HG03520 (cell line): Measurements from ENCODE around the gene RHPN2.
"Not testable (repeated sequence)": the region's sequence is repeated elsewhere in the genome, so short reads cannot be mapped to it uniquely, and the experiment has no call there.

Experiments used
- ATAC-seq: cut with Tn5 transposase; IDR thresholded peaks from one replicate; pipeline ENCODE4 v1.9.1; 2021; ENCODE audit warnings: mild to moderate bottlenecking, moderate library complexity; ENCODE audit not compliant: unreplicated experiment

Gene RHPN2

DNA sequence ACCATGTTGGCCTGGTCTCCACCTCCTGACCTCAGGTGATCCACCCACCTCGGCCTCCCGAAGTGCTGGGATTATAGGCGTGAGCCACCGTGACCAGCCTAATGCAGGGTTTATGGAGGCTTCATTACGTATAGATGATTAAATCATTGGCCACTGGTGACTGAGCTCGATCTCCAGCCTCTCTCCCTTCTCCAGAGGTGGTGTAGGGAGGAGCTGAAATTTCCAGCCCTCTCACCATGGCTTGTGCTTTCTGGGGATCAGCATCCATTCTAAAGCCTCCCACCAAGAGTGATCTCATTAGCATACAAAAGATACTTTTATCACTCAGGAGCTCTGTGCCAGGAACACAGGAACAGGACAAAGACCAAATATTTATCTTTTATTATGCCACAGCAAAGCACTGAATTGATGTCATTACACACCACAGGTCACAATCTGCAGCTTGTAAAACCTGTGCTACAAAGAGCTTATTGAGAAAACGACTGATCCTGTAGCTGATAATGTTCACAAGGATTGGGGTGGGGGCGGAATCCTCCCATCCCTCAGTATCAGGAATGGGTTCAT lies 32.4 kb downstream of the RHPN2 start:
- ATAC-seq = no peak

DNA sequence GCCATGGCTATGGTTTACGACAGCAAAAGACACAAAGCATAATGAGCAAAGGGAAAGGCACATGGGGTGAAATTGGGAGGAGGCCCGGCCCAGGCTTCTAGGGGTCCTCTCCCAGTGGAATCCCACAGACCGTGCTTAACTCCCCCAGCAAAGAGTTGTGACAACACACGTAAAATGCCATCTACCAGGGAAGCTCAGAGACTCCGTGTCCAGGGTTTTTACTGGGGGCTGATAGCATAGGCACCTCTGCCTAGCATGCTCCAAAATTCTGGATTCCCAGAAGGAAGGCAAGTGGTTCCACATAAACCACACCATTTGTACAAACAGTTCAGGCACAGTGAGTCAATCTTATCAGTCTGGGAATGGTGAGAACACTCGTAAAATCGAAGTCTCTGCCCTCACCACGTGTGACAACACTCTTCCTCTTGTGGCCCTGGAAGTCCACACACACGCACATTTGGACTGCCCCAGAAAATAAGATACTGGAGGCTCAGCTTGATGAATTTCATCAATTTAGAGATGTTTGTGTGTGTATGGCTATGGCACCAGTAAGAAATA lies 34.9 kb downstream of the RHPN2 start:
- no peak for ATAC-seq

DNA sequence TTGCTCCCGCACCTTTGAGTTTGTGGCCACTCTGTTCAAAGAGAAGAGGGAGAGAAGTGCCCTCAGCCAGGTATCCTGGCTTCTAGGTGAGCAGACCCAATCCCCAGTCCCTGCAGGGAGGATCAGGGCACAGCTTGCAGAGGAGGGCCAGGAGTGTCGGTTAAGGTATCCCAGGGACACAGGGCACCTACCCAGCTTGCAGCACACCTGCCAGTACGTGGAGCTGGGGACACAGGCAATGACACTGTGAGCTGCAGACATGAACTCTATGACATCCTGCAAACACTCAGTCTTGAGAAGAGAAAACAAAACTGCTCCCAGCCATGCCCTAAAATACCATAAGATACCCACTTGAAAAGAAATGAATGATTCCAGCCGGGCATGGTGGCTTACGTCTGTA lies 38.1 kb downstream of the RHPN2 start:
- not testable (repeated sequence) for ATAC-seq

DNA sequence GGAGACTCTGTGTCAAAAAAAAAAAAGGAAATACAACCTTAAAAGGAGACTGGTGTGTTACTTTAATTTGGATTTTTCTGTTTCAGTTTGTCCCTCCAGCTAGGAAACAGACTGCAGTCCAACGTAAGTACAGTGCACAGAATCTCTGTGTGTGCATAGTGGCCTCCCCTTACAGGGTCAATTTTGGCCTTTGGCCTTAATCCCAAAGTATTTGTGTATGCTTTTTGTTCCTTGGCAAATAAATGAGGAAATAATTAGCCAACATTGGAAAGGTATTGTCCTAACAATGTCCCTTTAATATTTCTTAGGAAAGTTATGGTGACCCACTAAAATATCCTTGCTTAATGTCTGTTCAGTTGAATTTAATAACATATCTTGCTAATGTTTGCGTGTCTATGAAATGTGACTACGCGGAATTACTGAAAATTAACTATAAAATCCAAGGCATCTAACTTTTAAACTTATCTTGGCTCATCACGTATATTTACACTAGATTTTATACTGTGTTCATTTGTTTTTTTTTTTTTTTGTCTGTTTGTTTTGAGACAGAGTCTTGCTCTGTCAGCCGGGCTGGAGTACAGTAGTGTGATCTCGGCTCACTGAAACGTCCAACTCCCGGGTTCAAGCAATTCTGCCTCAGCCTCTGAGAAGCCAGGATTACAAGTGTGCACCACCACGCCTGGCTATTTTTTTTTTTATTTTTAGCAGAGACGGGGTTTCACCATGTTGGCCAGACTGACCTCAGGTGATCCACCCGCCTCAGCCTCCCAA lies 39.0 kb downstream of the RHPN2 start:
- not testable (repeated sequence) for ATAC-seq

DNA sequence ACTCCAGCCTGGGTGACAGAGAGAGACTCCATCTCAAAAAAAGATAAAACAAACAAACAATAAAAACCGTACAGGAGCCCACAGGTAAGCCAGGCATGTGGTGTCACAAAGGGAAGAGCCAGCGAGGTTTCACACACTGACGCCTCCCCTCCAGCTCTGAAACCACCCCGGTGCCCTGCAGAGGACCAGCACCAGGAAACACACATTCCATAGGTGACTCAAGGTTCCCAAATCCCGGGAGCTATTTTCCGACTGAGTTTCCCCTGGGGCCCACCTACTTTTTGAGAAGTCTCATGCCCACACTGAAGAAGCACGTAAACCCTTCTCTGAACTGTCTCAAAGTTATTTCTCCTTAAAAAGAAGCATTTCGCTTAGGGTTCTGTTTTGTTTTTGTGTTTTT lies 40.3 kb downstream of the RHPN2 start:
- ATAC-seq = no peak

DNA sequence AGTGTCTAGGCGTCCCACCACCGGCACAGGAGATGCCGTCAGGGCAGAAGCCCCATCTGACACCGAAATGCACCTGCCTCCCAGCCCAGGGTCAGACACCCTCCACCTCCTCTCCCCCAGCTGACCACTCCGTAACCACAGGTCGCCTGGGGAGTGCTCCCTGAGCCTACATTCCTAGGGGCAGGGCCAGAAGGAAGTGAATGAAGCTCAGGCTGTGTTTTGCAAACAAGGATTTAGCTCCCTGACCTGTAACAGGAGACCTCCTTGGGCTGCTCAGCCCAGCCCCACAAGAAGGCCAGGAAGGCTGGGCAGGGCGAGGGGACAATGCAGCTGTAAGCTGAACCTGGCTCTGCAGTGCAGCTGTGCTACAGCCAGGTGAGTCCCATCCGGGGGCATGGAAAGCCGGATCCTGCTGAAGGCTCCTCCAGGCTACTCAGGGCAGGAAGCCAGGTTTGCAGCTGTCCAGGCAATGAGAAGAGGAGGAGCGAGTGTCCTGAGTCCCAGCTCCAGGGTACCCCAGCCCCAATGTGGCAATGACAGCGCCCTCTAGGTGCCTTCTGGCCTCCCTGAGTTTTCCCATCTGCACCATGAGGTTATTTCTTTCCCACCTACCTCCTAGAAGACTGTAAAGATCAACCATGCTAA lies 42.1 kb downstream of the RHPN2 start:
- ATAC-seq = no peak

DNA sequence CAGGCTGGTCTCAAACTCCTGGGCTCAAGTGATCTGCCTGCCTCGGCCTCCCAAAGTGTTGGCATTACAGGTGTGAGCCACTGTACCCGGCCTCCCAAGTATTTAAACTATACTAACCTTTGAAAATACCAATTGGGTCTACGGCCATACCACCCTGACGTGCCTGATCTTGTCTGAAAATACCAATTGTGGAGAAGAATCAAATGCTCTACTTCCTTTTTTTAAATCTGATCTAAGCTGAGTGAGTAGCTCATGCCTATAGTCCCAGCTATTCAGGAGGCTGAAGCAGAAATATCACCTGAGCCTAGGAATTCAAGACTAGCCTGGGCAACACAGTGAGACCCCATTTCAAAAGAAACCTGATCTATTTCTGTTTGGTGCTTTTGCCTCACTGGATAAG lies 53.8 kb downstream of the RHPN2 start:
- not testable (repeated sequence) for ATAC-seq

DNA sequence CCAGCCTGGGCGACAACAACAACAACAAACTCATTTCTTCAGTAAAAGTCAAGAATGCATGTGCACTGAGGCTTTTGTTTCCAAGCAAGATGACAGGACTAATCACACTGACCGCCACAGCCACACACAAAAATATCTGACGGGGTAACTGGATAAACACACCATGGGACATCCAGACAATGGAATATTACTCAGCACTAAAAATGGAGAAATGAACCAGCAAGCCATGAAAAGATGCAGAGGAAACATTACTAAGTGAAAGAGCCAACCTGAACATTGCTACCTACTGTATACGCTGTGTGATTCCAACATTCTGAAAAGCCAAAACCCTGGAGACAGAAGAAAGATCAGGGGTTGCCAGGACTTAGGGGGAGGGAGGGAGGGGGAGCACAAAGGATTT lies 56.0 kb downstream of the RHPN2 start:
- no peak for ATAC-seq

DNA sequence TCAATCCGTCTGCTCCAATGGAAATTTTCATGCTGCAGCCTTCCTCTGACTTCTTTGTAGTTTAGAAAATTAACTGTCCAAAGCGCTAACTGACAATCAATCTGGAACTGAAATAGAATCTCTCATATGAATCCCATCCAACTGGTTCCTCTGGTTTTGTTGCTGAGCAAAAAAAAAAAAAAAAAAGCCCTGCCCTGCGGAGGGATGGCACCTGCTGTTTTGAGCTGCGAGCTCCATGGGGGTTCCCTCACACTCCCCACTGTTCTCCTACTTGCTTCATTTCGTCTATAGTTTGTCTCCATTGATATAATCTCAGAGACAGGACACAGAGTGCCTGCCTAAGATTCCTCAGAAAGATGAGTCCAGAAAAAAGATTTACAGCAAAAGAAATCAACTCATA lies 59.2 kb downstream of the RHPN2 start:
- no peak for ATAC-seq

DNA sequence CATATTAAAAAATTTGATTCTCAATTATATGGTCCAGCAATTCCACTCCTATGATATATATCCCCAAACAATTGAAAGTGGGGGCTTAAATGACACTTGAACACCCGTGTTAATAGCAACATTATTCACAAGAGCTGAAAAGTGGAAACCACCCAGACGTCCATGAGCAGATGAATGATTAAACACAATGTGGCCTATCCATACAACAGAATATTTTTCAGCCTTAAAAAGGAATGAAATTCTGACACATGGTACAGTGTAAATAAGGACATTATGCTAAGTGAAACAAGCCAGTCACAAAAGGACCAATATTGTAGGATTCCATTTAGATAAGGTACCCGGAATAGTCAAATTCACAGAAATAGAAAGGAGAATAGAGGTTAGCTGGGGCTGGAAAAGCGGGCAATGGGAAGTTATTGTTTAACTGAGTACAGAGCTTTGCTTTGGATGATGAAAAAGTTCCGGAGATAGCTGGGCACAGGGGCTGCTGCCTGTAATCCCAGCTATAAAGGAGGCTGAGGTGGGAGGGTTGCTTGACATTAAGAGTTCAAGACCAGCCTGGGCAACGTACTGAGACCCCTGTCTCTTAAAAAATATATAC lies 61.2 kb downstream of the RHPN2 start:
- ATAC-seq = not testable (repeated sequence)

DNA sequence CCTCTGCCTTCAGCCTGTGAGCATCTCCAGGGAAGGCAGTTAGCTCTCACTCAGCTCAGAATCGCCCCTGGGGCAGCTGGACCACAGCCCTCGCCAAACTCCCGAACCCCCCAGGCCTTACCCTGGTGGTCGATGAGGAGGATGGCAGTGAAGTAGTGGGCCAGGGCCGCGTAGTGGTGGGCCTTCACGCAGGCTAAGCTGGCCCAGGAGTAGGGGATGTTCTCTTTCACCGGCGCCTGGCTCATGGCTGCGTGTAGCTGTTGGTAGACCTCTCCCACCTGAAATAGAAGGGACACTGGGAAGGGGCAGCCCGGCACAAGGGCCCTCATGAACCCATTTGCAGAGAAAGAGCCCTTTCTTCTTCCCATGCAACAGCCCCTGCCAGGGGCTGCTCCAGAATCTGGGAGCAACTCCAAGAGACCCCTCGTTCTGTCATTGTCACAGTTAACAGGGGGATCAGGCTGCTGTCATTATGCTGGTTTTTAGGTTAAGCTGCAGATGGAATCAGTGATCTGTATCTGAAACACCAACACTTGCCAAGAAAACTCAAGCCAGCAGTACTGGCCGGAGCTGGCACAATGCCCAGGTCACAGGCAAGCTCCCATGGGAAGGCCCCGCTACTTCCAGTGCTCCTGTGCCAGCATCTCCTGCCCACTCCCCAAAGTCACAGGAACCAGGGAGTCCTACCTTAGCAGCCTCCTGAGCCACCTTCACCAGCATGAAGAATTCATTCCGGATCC lies 62.4 kb downstream of the RHPN2 start:
- not testable (repeated sequence) for ATAC-seq

DNA sequence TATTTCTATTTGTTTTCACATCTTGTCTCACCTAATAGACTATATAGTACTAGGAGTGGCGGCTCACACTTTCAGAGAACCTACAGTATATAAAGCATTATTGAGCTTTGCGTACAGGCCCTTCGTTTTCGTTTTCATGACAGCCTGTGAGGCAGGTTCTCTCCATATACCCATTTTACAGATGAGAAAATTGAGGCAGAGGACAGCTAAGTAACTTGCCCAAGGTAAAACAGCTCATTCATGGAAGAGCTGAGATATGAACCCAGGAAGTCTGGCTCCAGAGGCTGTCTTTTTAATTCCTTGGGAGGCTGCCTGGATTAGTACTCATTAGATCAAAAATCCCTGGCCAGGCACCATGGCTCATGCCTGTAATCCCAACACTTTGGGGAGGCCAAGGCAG lies 63.8 kb downstream of the RHPN2 start:
- no peak for ATAC-seq

DNA sequence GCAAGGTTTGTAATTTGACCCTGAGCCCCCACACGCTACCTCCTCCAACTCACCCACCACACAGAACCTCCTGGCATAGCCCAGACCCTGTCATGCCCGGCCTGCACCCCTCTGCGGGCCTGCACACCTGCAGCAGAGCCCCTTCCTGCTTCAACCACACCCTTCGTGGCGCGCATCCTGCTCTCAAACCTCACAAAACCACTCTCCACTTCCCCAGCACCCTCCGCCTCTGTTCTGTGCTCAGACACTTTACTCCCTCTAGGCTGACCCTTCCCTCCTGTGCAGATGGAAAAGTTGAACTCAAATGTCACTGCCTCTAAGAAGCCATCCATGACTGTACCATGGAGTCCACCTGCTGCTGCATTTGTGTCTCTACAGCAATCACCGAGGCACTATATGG lies 64.2 kb downstream of the RHPN2 start:
- ATAC-seq = no peak

DNA sequence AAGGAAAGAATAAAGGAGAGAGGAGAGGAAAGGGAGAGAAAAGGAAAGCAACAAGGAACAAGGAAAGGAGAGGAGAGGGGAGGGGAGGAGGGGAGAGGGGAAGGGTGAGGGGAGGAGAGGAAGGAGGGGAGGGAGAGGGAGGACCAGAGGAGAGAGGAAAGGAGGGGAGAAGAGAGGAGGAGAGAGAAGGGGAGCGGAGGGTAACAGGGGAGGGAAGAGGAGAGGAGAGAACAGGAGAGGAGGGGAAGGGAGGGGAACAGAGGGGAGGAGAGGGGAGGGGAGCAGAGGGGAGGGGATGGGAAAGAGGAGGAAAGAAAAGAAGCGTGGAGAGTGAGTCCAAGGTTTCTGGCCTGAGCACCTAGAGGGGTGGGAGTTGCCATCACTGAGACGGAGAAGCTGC lies 66.0 kb downstream of the RHPN2 start:
- ATAC-seq = no peak

DNA sequence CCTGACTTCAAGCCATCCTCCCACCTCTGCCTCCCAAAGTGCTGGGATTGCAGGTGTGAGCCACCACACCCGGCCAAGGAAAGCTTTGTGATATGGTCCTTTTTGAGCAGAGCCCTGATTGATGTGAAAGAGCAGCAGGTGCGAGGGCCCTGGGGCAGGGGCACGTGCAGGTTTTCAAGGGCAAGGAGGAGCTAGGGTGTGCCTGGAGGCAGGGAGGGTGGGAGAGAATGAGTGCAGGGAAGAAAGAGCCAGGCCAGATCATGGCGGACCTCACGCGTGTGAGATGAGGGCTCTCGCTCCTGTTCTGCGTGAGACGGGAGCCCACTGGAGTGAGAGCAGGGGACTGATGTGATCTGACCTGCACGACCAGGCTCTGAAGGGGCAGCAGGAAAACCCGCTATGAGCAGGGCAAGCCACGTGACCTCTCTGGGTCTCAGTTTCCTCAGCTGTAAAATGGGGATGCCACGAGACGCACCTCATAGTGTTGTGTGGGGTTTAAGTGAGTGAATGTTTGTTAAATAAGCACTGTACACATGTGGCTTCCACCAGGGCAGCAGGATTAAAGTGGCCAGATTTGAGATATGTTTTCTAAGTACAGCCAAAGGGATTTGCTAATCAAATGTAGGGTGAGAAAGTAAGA lies 66.9 kb downstream of the RHPN2 start:
- no peak for ATAC-seq

DNA sequence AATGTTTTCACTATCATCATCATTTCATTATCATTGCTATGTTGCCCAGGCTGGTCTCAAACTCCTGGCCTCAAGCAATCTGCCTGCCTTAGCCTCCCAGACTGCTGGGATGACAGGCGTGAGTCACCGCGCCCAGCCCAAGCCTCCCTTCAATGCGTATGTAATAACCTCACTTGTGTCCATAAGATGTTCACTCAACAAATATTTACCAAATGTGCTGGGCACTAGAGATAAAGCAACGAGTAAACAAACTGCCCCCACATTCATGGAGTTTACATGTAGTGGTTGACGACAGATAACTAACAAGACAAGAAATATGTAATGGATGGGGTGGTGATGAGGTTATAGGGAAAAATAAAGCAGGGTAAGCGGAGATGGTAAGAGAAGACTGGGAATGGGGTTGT lies 67.6 kb downstream of the RHPN2 start:
- ATAC-seq = not testable (repeated sequence)

DNA sequence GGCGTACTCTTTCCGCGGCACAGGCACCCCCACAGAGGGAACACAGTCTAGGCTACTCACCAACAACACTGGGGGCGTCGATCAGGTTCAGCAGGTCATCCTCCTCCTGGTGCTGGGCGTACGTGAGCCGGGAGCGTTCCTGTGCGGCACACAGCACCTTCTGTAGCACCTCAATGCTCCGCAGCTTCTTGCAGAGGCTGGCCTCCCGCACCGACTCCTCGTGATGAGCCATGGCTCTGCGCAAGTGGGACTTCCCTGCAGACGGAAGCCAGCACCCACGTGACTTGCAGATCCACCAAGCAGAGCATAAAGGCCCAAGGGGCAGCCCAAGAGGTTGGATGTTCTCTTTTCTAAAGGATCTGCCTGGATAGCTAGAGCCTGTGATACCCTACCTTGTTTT lies 68.7 kb downstream of the RHPN2 start:
- ATAC-seq = not testable (repeated sequence)

DNA sequence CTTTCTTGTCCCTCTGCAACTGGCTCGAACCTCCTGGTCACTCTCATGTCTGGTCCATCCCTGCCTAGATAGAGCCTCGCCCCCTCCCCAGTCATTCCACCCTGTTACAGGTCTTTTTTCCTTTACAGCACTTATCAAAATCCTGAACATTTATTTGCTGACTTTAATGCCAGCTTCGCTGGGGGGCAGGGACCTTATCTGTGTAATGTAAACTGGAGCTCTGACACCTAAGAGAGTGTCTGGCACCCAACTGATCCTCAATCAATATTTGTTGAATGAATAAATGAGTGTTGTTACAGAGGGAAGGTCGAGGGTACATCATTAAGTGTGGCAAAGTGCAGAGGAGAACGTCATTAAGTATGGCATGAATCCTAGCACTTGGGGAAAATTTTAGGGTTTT lies 76.0 kb downstream of the RHPN2 start:
- ATAC-seq = no peak

DNA sequence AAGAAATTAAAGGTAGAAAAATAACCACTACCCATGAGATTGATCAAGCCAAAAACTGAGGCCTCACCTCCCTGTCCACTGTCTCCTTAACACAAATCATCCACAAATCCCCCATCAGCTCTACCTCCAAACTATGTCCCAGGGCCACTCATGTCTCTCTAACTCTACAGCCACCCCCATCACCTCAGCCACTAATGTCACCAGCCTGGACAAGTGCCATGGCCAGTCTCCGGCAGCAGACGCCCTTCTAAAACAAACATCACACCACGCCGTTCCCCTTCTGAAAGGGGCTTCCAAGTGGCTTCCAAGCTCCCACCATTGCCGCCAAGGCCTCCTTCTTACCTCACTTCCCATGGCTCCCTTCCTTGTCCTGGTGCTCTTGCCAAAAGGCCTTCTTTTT lies 76.4 kb downstream of the RHPN2 start:
- not testable (repeated sequence) for ATAC-seq

DNA sequence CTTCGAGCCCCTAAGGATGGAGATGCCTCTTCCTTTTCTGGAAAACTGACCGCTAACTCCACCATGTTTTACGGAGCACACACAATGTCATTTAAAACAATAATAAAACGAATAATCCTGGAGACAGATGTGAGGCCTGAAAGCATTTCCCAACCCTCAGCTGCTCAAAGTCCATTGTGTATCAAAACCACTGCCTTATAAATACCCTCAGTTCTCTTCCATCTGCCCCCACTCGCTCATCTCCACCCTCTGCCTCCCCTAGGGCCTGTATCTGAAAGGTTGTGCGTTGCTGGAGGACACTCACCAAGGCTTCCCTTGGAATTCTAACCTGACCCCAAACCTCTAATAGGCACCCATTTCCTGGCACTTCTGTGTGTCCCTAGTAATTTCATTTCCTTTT lies 82.2 kb downstream of the RHPN2 start:
- ATAC-seq = not testable (repeated sequence)
